ENCODE results near the gene DIP2C. TPM values are rescaled to one million over a fixed set of nuclear protein-coding genes. Genes with fewer than 3 reads are reported as not detected.
"Not testable (repeated sequence)": the region's sequence is repeated elsewhere in the genome, so short reads cannot be mapped to it uniquely, and the experiment has no call there.

DIP2C gene
- total RNA-seq, 1 experiment from 2014 or later: 5.3 TPM

GRCh38 chr10:326350-326749, 363.1 kb downstream of the DIP2C start:
- no peak for DNase-seq (ENCODE audit: extremely low read depth, low read depth)

- DNase-seq (ENCODE audit: extremely low read depth, low read depth): no peak
Measured at GRCh38 chr10:325282-325681, 364.2 kb downstream of the DIP2C start.

- no peak for DNase-seq (ENCODE audit: extremely low read depth, low read depth)
Measured at GRCh38 chr10:324593-324992, 364.9 kb downstream of the DIP2C start.

GRCh38 chr10:323651-324293, 365.7 kb downstream of the DIP2C start:
- peak; percentile 66 for DNase-seq (ENCODE audit: extremely low read depth, low read depth)

- not testable (repeated sequence) for DNase-seq (ENCODE audit: extremely low read depth, low read depth)
Measured at GRCh38 chr10:323046-323445, 366.4 kb downstream of the DIP2C start.

GRCh38 chr10:320771-321170, 368.7 kb downstream of the DIP2C start:
- no peak for DNase-seq (ENCODE audit: extremely low read depth, low read depth)

GRCh38 chr10:317926-318325, 371.5 kb downstream of the DIP2C start:
- DNase-seq (ENCODE audit: extremely low read depth, low read depth): no peak

GRCh38 chr10:317271-317769, 372.1 kb downstream of the DIP2C start:
- no peak for DNase-seq (ENCODE audit: extremely low read depth, low read depth)

- DNase-seq (ENCODE audit: extremely low read depth, low read depth): no peak
Measured at GRCh38 chr10:316390-316789, 373.1 kb downstream of the DIP2C start.

- no peak for DNase-seq (ENCODE audit: extremely low read depth, low read depth)
Measured at GRCh38 chr10:314871-315270, 374.6 kb downstream of the DIP2C start.

GRCh38 chr10:314381-314780, 375.1 kb downstream of the DIP2C start:
- DNase-seq (ENCODE audit: extremely low read depth, low read depth): no peak

- DNase-seq (ENCODE audit: extremely low read depth, low read depth): no peak
Measured at GRCh38 chr10:311901-312665, 377.4 kb downstream of the DIP2C start.

- no peak for DNase-seq (ENCODE audit: extremely low read depth, low read depth)
Measured at GRCh38 chr10:310976-311639, 378.4 kb downstream of the DIP2C start.

- no peak for DNase-seq (ENCODE audit: extremely low read depth, low read depth)
Measured at GRCh38 chr10:310371-310770, 379.1 kb downstream of the DIP2C start.

- no peak for DNase-seq (ENCODE audit: extremely low read depth, low read depth)
Measured at GRCh38 chr10:308572-309085, 380.8 kb downstream of the DIP2C start.

GRCh38 chr10:308101-308500, 381.4 kb downstream of the DIP2C start:
- DNase-seq (ENCODE audit: extremely low read depth, low read depth): no peak

- no peak for DNase-seq (ENCODE audit: extremely low read depth, low read depth)
Measured at GRCh38 chr10:307659-308058, 381.8 kb downstream of the DIP2C start.

GRCh38 chr10:306675-307185, 382.7 kb downstream of the DIP2C start:
- DNase-seq (ENCODE audit: extremely low read depth, low read depth): no peak

GRCh38 chr10:306007-306674, 383.3 kb downstream of the DIP2C start:
- no peak for DNase-seq (ENCODE audit: extremely low read depth, low read depth)

- DNase-seq (ENCODE audit: extremely low read depth, low read depth): no peak
Measured at GRCh38 chr10:305034-305433, 384.4 kb downstream of the DIP2C start.

- no peak for DNase-seq (ENCODE audit: extremely low read depth, low read depth)
Measured at GRCh38 chr10:301536-301935, 387.9 kb downstream of the DIP2C start.
